Neuronal stem cell (in vitro differentiated cells): ENCODE measurements around the gene GPANK1.

Source experiments
- DNase-seq: peaks from one replicate; pipeline ENCODE4 v3.0.0-alpha.2; 2013; ENCODE audit warnings: low spot score
- H2AFZ ChIP-seq: one replicate; pipeline ENCODE4 v1.6.1; 2013; ENCODE audit warnings: mild to moderate bottlenecking, low read length, inconsistent platforms
- H2AK5ac ChIP-seq: 2 replicates; pipeline ENCODE4 v1.6.1; 2013; ENCODE audit warnings: low read depth, mild to moderate bottlenecking, inconsistent platforms, low read length, moderate library complexity, mixed read lengths
- H2BK120ac ChIP-seq: 2 replicates; pipeline ENCODE4 v1.6.1; 2013; ENCODE audit warnings: low read depth, mild to moderate bottlenecking, inconsistent platforms, low read length, moderate library complexity, mixed read lengths
- H2BK12ac ChIP-seq: one replicate; pipeline ENCODE4 v1.6.1; 2013; ENCODE audit warnings: low read length, inconsistent platforms
- H2BK15ac ChIP-seq: 2 replicates; pipeline ENCODE4 v1.6.1; 2013; ENCODE audit warnings: mild to moderate bottlenecking, low read length, inconsistent platforms, mixed read lengths
- H2BK5ac ChIP-seq: one replicate; pipeline ENCODE4 v1.6.1; 2013; ENCODE audit warnings: inconsistent platforms, mild to moderate bottlenecking, low read length, moderate library complexity
- H3K14ac ChIP-seq: one replicate; pipeline ENCODE4 v1.6.1; 2013; ENCODE audit warnings: low read length, inconsistent platforms
- H3K18ac ChIP-seq: 2 replicates; pipeline ENCODE4 v1.6.1; 2013; ENCODE audit warnings: low read length, inconsistent platforms
- H3K23ac ChIP-seq: 2 replicates; pipeline ENCODE4 v1.6.1; 2013; ENCODE audit warnings: low read depth, mild to moderate bottlenecking, mixed read lengths, low read length, inconsistent platforms; ENCODE audit not compliant: poor library complexity
- H3K27ac ChIP-seq: replicated peaks from 3 replicates; pipeline ENCODE4 v1.5.1; 2013; ENCODE audit warnings: low read length, inconsistent platforms
- H3K27me3 ChIP-seq, 3 experiments: 2 replicates each; pipeline ENCODE4 v1.6.1; 2013; ENCODE audit warnings: low read length in 3 of 3, mild to moderate bottlenecking in 2 of 3, inconsistent platforms in 1 of 3, low read depth in 1 of 3, mixed read lengths in 1 of 3, moderate library complexity in 1 of 3; ENCODE audit not compliant: control insufficient read depth in 3 of 3, insufficient read depth in 3 of 3
- H3K36me3 ChIP-seq, 2 donors: replicated peaks in 1 of 2; 2 replicates each; pipeline ENCODE4 v1.6.1; 2013; ENCODE audit warnings: low read length in 2 of 2; ENCODE audit not compliant: control insufficient read depth in 2 of 2, insufficient read depth in 2 of 2
- H3K4ac ChIP-seq: 2 replicates; pipeline ENCODE4 v1.6.1; 2013; ENCODE audit warnings: inconsistent platforms, mild to moderate bottlenecking, low read length, moderate library complexity
- H3K4me1 ChIP-seq, 2 donors: 1 replicate in 1 of 2; 2 replicates in 1 of 2; pipeline ENCODE4 v1.6.1; 2013; ENCODE audit warnings: low read length in 2 of 2, low read depth in 1 of 2; ENCODE audit not compliant: control insufficient read depth in 2 of 2, insufficient read depth in 1 of 2
- H3K4me2 ChIP-seq: one replicate; pipeline ENCODE4 v1.6.1; 2013; ENCODE audit warnings: mild to moderate bottlenecking, low read length, inconsistent platforms; ENCODE audit not compliant: insufficient read depth, poor library complexity, severe bottlenecking
- H3K4me3 ChIP-seq, 2 donors: 2 replicates each; pipeline ENCODE4 v1.5.1; 2013; ENCODE audit warnings: low read length in 2 of 2, mild to moderate bottlenecking in 2 of 2, inconsistent platforms in 1 of 2, moderate library complexity in 1 of 2
- H3K79me1 ChIP-seq: one replicate; pipeline ENCODE4 v1.6.1; 2013; ENCODE audit warnings: low read depth, mild to moderate bottlenecking, inconsistent platforms, low read length, moderate library complexity
- H3K9ac ChIP-seq: one replicate; pipeline ENCODE4 v1.6.1; 2013; ENCODE audit warnings: mild to moderate bottlenecking, low read depth, low read length, inconsistent platforms; ENCODE audit not compliant: poor library complexity
- H3K9me3 ChIP-seq, 2 donors: replicated peaks in 1 of 2; 2 replicates each; pipeline versions ENCODE3 to v1.6.1; 2013; ENCODE audit warnings: low read length in 2 of 2, mild to moderate bottlenecking in 2 of 2, inconsistent platforms in 1 of 2, low read depth in 1 of 2, mixed read lengths in 1 of 2, moderate library complexity in 1 of 2; ENCODE audit not compliant: control insufficient read depth in 2 of 2, insufficient read depth in 1 of 2
- H4K8ac ChIP-seq: one replicate; pipeline ENCODE4 v1.6.1; 2013; ENCODE audit warnings: low read depth, mild to moderate bottlenecking, inconsistent platforms, low read length, moderate library complexity
- H4K91ac ChIP-seq: one replicate; pipeline ENCODE4 v1.6.1; 2013; ENCODE audit warnings: low read length, low read depth, mild to moderate bottlenecking, inconsistent platforms; ENCODE audit not compliant: poor library complexity
- WGBS, 2 donors: extraction: QIAGEN DNeasy Blood & Tissue Kit; methylation state at CpG; one replicate each; pipeline ENCODE4 v1.1.7; 2013; ENCODE audit warnings: missing lambda C conversion rate in 2 of 2, mixed read lengths in 1 of 2; ENCODE audit not compliant: insufficient read length in 2 of 2, insufficient replicate concordance in 1 of 2; ENCODE audit errors: extremely low coverage in 2 of 2; 5-methylcytosine and 5-hydroxymethylcytosine counted together

Gene GPANK1

GRCh38 chr6:31633447-31633846 lies 31.4 kb downstream of the GPANK1 start:
- no peaks in the 10 kb centered on the region for H3K27me3 ChIP-seq
- H3K79me1 ChIP-seq, result peaks cover 10% of the 10 kb centered on the region
- no CpG with 5 or more reads among the region's 7 CpGs for WGBS, 2 donors
- no peak overlapping the region for H3K4me3 ChIP-seq
- no peak overlapping the region for H4K91ac ChIP-seq
- H4K8ac ChIP-seq, result no peak overlapping the region
- H2AK5ac ChIP-seq, result no peak overlapping the region
- no peak for DNase-seq
- H3K9me3 ChIP-seq, result no peaks in the 10 kb centered on the region
- H2BK120ac ChIP-seq, result no peak overlapping the region
- no peak overlapping the region for H2AFZ ChIP-seq
- no peak overlapping the region for H3K4me2 ChIP-seq
- no peak overlapping the region for H3K18ac ChIP-seq
- no peak overlapping the region for H2BK15ac ChIP-seq
- H3K9ac ChIP-seq, result no peak overlapping the region
- no peak overlapping the region for H3K23ac ChIP-seq
- no peak overlapping the region for H3K27ac ChIP-seq
- no peak overlapping the region for H3K14ac ChIP-seq
- H3K36me3 ChIP-seq, result peaks cover 73 to 99% of the 10 kb centered on the region in 2 donors
- no peak overlapping the region for H2BK12ac ChIP-seq
- no peak overlapping the region for H3K4ac ChIP-seq
- no peak overlapping the region for H2BK5ac ChIP-seq
- no peaks in the 10 kb centered on the region for H3K4me1 ChIP-seq

- no peak overlapping the region for H2BK15ac ChIP-seq
Measured at GRCh38 chr6:31632279-31632946, 32.4 kb downstream of the GPANK1 start.

GRCh38 chr6:31631681-31632278 lies 33.0 kb downstream of the GPANK1 start:
- Histone ChIP-seq H3K27me3 (no peaks in the 10 kb centered on the region), H3K4me1 (no peaks in the 10 kb centered on the region), H3K23ac (peak overlapping the region; percentile 52), H3K36me3 (peaks cover 79 to 100% of the 10 kb centered on the region in 2 donors), H2BK5ac (no peak overlapping the region), H3K79me1 (peaks cover 10% of the 10 kb centered on the region), H4K91ac (no peak overlapping the region), H4K8ac (no peak overlapping the region), H2BK15ac (no peak overlapping the region), H2BK120ac (no peak overlapping the region), H3K9me3 (no peaks in the 10 kb centered on the region), H3K9ac (peak overlapping the region; percentile 9), H3K4me3 (no peak overlapping the region), H2AK5ac (no peak overlapping the region), H3K4me2 (no peak overlapping the region), H2AFZ (no peak overlapping the region), H2BK12ac (no peak overlapping the region), H3K4ac (no peak overlapping the region), H3K18ac (no peak overlapping the region), H3K14ac (no peak overlapping the region), H3K27ac (no peak overlapping the region)
- no CpG with 5 or more reads among the region's 32 CpGs for WGBS, 2 donors
- DNase-seq, result no peak

More at GRCh38 chr6:31632279-31632946, 32.4 kb downstream of the GPANK1 start:
- no peak overlapping the region for H2AFZ ChIP-seq
- no peaks in the 10 kb centered on the region for H3K9me3 ChIP-seq
- H3K4me1 ChIP-seq, result no peaks in the 10 kb centered on the region
- H3K79me1 ChIP-seq, result peaks cover 10% of the 10 kb centered on the region
- H3K4ac ChIP-seq, result no peak overlapping the region
- no peak overlapping the region for H2BK12ac ChIP-seq
- H3K18ac ChIP-seq, result peak overlapping the region; percentile 5
- H2BK5ac ChIP-seq, result no peak overlapping the region
- peak overlapping the region; percentile 52 for H3K23ac ChIP-seq
- H3K4me2 ChIP-seq, result no peak overlapping the region
- no peak overlapping the region for H3K27ac ChIP-seq
- no peak overlapping the region for H3K4me3 ChIP-seq
- H3K36me3 ChIP-seq, result peaks cover 78 to 100% of the 10 kb centered on the region in 2 donors
- H2BK120ac ChIP-seq, result no peak overlapping the region
- DNase-seq, result no peak
- WGBS, 2 donors, result no CpG with 5 or more reads among the region's 26 CpGs
- H3K14ac ChIP-seq, result no peak overlapping the region
- H4K8ac ChIP-seq, result peak overlapping the region; percentile 52
- no peak overlapping the region for H2AK5ac ChIP-seq
- peak overlapping the region; percentile 68 for H3K9ac ChIP-seq
- no peaks in the 10 kb centered on the region for H3K27me3 ChIP-seq
- H4K91ac ChIP-seq, result no peak overlapping the region

- WGBS, 2 donors, result no CpG with 5 or more reads among the region's 16 CpGs
- no peak overlapping the region for H2AFZ ChIP-seq
Measured at GRCh38 chr6:31631209-31631608, 33.6 kb downstream of the GPANK1 start.

More at GRCh38 chr6:31631209-31631608, 33.6 kb downstream of the GPANK1 start:
- Histone ChIP-seq H3K18ac (no peak overlapping the region), H4K91ac (no peak overlapping the region), H3K27me3 (no peaks in the 10 kb centered on the region), H3K9me3 (no peaks in the 10 kb centered on the region), H3K23ac (no peak overlapping the region), H3K4me1 (no peaks in the 10 kb centered on the region), H3K4me3 (no peak overlapping the region), H4K8ac (no peak overlapping the region), H2BK15ac (no peak overlapping the region), H3K79me1 (peaks cover 10% of the 10 kb centered on the region), H3K27ac (no peak overlapping the region), H2BK12ac (no peak overlapping the region), H3K9ac (no peak overlapping the region), H2AK5ac (no peak overlapping the region), H2BK5ac (no peak overlapping the region), H3K4me2 (no peak overlapping the region), H3K36me3 (peaks cover 80 to 100% of the 10 kb centered on the region in 2 donors), H3K4ac (no peak overlapping the region), H3K14ac (no peak overlapping the region), H2BK120ac (no peak overlapping the region)
- DNase-seq, result no peak
